OCI-M1 (cell line): ENCODE results near the gene SAT1.
"Not testable (repeated sequence)": the region's sequence is repeated elsewhere in the genome, so short reads cannot be mapped to it uniquely, and the experiment has no call there.

Experiments
- DNase-seq: peaks from one replicate; lab custom pipeline; 2025; lab: John Stamatoyannopoulos, UW

The SAT1 gene

DNA sequence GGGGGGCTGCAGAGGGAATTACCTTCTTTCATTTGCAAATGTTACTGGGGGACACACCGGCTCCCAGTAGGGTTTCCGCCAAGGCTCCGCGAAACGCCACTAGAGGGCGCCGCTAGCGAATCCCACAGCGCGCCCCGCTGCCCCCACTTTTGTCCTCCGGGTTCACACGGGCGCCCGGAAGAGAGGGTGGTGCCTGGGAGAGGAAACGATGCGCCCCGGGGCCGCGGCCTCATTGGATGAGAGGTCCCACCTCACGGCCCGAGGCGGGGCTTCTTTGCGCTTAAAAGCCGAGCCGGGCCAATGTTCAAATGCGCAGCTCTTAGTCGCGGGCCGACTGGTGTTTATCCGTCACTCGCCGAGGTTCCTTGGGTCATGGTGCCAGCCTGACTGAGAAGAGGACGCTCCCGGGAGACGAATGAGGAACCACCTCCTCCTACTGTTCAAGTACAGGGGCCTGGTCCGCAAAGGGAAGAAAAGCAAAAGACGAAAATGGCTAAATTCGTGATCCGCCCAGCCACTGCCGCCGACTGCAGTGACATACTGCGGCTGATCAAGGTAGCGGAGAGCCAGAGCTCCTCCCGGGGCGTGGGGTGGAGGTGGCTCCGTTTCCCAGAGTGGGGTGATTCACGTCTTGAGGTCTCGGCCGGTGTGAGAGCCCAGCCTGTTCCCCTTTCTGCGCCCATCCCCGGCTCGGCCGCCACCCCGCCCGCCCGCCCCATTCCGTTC, at the start of gene SAT1:
Gene SAT1 (plus strand): TSS at position 311 of the 726 bp plus-strand sequence. CDS start 179 bp downstream, at position 490.
- peak; percentile 97 for DNase-seq

GRCh38 chrX:23736030-23736429, 46.9 kb upstream of the SAT1 start:
- DNase-seq = no peak

DNA sequence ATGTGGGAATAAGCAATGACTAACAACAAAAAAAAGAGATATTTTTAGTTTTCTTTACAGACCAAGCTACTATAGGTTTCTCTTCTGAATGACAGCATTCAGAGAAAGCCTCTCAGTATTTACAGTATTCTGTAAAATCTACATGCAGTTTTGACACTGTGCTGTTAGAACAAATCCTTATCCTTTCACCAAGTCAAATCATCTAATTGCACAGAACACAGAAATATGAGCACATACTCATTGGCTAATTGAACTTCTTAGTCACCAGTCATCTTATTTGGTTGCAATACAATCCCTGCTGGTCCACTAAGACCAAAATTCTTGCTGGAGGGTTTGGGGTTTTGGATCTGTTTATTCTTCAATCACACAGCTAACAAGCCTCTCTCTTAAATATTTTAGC, 45.6 kb upstream of the SAT1 start:
- no peak for DNase-seq

DNA sequence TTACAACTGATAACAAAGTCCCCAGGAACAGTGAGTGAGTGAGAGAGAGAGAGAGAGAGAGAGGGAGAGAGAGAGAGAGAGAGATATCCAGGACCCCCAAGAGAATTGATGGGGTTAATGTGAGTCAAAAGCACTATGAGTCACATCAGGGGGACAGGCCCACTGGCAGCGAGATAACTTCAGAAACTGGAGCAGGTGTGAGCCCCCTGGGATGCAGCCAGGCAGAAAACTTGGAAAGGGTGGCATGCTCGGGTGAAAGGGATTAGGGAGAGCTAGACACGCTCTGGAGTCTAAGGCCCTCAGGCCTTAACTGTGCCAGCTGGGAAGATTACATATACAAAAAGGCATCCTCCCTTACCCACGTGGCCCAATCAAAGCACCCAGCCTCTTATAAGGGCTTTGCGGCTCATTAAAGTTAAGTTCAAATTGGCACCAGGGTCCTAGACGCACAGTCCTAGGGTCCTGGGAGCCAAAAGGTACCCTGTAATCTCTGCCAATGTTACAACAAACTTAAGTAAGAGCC, 40.7 kb upstream of the SAT1 start:
- DNase-seq = peak; percentile 51

DNA sequence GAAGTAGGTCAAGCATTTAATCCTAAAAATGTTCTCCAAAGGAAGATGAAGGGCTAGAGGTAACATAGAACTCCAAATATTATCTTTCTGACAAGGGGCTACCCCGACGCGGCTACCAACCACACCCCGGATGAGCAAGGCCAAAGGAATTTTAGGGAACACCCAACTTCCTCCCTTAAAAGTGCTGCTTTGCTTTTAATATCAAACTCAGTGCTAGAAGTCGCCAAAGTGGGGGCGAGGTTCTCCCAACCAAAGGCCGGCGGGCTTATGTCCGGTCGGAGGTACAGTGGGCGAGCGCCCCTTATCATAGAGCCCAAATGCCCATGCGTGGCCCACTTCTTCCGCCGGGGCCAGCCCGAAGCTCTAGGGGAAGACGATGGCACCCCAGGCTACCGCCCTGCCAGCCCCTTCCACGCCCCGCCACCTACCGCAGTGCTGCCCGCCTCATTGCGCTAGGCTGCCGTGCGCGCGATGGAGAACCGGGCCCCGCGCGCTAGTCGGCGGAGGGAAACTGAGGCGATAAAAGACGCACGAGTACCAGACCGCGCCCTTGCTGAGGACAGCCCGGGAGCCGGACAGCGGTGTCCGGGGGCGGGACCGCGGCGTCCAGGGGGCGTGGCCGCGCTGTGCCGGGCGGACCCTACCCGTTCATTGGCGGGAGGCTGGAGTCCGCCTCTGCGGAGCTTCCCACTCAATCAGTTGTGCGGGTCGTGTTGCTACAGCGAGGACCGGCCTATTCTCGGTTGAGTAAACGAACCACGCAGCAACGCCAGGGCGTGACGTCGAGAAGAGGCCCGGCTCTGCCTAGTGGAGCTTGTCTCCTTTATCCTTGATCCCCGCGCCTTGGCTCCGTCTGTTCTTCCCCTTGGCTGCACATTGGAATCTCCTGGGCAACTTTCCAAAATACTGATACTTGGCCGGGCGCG, 40.0 kb upstream of the SAT1 start, which contains the start of gene ACOT9:
Gene ACOT9 (minus strand): TSS at position 580 of the 926 bp plus-strand sequence. CDS start 132 bp downstream, at position 448.
- peak; percentile 94 for DNase-seq

DNA sequence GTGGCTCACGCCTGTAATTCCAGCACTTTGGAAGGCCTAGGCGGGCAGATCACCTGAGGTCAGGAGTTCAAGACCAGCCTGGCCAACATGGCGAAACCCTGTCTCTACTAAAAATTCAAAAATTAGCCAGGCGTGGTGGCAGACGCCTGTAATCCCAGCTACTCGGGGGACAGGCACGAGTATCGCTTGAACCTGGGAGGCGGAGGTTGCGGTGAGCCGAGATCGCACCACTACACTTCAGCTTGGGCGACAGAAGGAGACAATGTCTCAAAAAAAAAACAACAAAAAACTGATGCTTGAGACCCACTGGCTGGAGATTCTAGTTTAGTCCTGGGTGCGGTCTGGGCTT, 39.4 kb upstream of the SAT1 start:
- DNase-seq = not testable (repeated sequence)

DNA sequence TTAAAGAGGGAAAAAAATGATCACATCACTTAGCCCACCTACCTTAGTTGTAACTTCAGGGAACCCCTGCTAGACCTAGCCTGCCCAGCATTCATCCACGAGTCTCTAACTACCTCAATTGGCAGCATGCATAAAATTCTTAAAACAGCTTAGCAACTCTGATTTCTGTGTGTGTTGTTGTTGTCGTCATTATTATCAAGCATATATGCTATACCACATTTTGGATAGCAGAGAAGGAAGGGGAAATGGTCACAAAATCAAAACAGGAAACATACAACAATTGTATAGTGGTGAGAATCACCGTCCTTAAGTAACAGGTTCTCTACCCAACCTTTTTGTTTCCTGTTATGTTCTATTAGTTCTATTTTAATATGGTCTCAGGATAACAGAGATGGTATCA, 37.2 kb upstream of the SAT1 start:
- no peak for DNase-seq

GRCh38 chrX:23749129-23749528, 33.8 kb upstream of the SAT1 start:
- no peak for DNase-seq

DNA sequence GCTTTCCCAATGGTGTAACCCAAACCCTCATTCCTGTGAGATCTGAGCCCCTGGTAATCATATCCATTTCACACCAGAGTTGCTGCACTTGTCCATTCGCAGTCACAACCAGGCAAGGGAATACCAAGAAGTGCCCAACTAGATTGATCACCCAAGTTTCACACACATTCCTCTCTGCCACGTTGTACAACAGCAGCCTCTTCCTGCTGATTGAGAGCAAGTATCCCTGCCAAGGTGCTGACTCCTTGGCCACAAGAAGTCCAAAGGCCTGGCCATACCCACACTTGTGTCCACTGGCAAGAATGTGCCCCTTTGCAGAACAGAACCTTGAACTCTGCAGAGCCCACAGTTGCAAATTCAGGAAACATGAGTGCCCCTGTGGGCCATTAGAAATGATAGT, 33.4 kb upstream of the SAT1 start:
- DNase-seq = no peak

- DNase-seq = no peak
These were observed 30.1 kb upstream of the SAT1 start for GRCh38 chrX:23752740-23753415.

DNA sequence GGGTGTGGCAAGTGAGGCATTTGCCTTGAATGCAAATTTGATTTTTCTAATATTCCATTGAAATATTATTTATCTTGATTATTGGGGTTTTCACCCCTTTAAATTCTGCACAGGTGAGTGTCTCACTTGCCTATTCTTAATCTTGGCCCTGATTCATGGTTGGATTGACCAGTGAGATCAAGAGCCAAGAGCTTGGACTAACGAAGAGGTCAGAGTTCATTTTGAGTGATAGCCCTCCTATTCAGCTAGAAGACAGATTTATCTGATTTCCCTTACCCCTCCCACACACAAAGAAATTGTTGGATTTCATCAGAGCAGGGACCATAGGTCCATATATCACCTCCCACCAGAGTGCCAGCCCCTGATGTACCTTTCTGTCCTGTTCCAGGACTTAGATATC, 28.3 kb upstream of the SAT1 start:
- DNase-seq = no peak

- peak; percentile 85 for DNase-seq
These were observed 26.8 kb upstream of the SAT1 start for GRCh38 chrX:23756165-23756564.

- DNase-seq = no peak
These were observed 23.2 kb upstream of the SAT1 start for GRCh38 chrX:23759821-23760220.

DNA sequence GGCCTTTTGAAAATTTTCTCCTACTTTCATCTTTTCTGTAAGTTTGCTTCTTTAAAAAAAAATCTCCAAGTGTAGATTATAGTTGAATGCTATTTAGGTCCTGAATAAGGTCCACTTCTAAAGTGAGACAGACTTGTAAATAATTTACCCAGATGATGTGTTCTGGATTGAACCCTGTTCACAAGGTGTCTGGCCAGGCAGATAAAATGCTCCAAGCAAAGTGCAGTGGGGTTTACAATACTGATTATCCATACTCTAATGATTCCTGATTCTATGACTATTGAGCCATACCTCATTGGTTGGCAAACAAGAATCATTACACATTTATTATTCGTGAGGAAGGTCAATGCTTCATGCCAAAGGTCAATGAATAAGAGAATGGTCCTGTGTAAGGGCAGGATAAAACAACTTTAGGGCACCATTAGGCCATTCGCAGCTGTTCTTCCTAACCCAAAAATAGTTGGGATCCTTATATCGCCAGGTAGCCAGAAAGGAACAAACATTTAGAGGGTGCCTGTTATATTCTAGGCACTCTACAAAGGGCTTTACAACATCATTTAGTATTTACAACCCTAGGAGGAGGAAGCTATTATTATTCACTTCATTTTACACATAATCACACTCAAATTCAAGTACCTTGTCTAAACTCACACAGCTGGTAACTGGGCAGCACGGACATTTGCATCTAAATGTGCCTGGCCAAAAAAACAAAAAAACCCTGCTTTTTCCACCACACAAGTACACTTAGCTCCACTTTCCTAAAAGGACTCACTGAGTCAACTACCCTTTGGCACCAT, 18.6 kb upstream of the SAT1 start:
- DNase-seq = no peak

- DNase-seq = no peak
These were observed 17.5 kb upstream of the SAT1 start for GRCh38 chrX:23765449-23765848.

GRCh38 chrX:23765868-23766267, 17.1 kb upstream of the SAT1 start:
- DNase-seq = no peak

DNA sequence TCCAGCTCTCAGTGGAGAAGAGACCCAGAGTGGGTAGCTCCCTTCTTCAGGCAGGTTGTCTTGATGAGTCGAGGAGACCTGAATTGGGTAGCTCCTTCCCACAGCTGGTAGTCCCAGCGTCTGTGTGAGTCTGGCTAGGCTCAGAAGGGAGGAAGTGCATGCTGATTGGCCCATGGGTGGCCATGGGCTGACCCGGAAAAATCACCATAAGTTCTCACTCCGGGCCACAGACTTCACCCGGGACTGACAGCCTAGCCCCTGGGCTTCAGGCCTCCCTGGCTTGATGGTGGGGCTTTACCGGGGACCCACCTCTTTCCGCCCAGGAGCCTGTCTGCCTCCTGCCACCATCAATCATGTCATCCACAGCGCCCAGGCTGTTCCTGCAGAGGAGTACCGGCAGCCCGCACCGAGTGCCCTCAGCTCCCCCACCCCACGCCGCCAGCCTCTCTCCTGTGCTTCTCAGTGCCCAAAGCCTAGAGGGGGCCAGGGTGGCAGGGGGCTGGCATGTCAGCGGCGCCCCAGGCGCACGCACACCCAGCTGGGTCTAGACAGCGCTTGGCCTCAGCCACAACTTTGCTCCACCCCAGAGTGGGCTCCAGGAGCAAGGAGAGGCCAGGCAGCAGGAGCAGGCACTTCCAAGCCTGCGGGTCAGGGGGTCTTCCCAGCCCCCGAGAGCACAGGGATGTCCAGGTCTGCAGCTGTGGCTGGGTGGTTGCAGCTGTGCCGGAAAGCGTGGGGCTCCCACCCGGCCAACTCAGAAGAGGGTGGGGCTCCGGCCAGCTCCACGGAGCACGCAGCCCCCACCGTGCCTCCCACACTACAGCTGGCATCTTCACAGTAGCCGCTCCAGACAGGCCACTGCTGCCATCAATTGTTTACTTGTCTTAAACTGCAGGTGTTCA, 16.1 kb upstream of the SAT1 start:
- DNase-seq = no peak

GRCh38 chrX:23770142-23770541, 12.8 kb upstream of the SAT1 start:
- DNase-seq = no peak

DNA sequence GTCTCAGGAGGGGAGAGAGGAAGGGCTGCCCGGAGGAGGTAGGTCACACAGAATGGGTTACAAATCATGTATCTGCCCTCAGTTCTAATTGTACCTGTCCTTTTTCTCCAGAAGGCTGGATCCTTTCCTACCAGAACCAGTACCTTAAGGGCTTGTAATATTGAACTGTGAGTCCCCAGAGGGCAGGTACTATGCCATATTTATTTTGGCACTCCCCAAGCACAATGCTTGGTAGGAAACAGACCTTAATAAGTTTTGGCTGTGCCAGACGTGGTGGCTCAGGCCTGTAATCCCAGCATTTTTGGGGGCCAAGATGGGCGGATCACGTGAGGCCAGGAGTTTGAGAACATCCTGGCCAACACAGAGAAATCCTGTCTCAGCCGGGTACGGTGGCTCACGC, 11.9 kb upstream of the SAT1 start:
- DNase-seq = not testable (repeated sequence)

- peak; percentile 61 for DNase-seq
These were observed 9.3 kb upstream of the SAT1 start for GRCh38 chrX:23773601-23774175.
